SK-N-SH (cell line): ENCODE measurements around the gene TBL1X. TPM values are rescaled to one million over a fixed set of nuclear protein-coding genes. Genes with fewer than 3 reads are reported as not detected.
"Not testable (repeated sequence)": the region's sequence is repeated elsewhere in the genome, so short reads cannot be mapped to it uniquely, and the experiment has no call there.

ENCODE experiments used
- CTCF ChIA-PET: fragments of 300-600, 350-600 bp; formaldehyde crosslinking; extraction: SDS; loops from one replicate; lab custom pipeline; 2021; lab: Yijun Ruan, JAX
- POLR2A ChIA-PET: fragments of 350-600 bp; sonication (Branson Sonifier 250); formaldehyde crosslinking; extraction: SDS; loops from one replicate; lab custom pipeline; 2020; ENCODE audit warnings: antibody characterized with exemption, inconsistent platforms; lab: Yijun Ruan, JAX
- DNase-seq: peaks from one replicate; pipeline ENCODE4 v3.0.0; 2012
- H2AFZ ChIP-seq: fragments of 200-600 bp; sonication (generic); 2 replicates; pipeline ENCODE4 v1.8.1; 2016; ENCODE audit warnings: antibody characterized with exemption, mild to moderate bottlenecking, low read depth
- H3F3A ChIP-seq: fragments of 200-600 bp; sonication (generic); replicated peaks from 2 replicates; pipeline ENCODE3; 2016; ENCODE audit warnings: antibody characterized with exemption, mild to moderate bottlenecking; ENCODE audit not compliant: insufficient read depth
- H3K27ac ChIP-seq, 2 experiments: fragments of 200-500 bp in 1 of 2; fragments of 200-600 bp in 1 of 2; sonication (Bioruptor generic) in 1 of 2; sonication (generic), shearing (Covaris generic) in 1 of 2; 2 replicates each; pipeline versions ENCODE4 v1.5.1 to v1.6.1; 2014 to 2016; ENCODE audit warnings: low read depth in 2 of 2, inconsistent platforms in 1 of 2, low read length in 1 of 2, mild to moderate bottlenecking in 1 of 2, mixed read lengths in 1 of 2
- H3K27me3 ChIP-seq: fragments of 200-600 bp; sonication (generic), shearing (Covaris generic); 2 replicates; pipeline ENCODE4 v1.6.1; 2016; ENCODE audit warnings: mixed run types; ENCODE audit not compliant: insufficient read depth
- H3K36me3 ChIP-seq, 2 experiments: fragments of 200-500 bp in 1 of 2; fragments of 200-600 bp in 1 of 2; sonication (Bioruptor generic) in 1 of 2; sonication (generic) in 1 of 2; replicated peaks in 1 of 2; 2 replicates each; pipeline versions ENCODE3 to v1.5.1; 2014 to 2016; ENCODE audit warnings: low read length in 1 of 2, mild to moderate bottlenecking in 1 of 2; ENCODE audit not compliant: insufficient read depth in 2 of 2, control insufficient read depth in 1 of 2
- H3K4me1 ChIP-seq, 2 experiments: fragments of 200-500 bp in 1 of 2; fragments of 200-600 bp in 1 of 2; sonication (Bioruptor generic) in 1 of 2; sonication (generic), shearing (Covaris generic) in 1 of 2; 2 replicates each; pipeline versions ENCODE4 v1.5.1 to v1.6.1; 2014 to 2016; ENCODE audit warnings: low read depth in 1 of 2, low read length in 1 of 2, mixed run types in 1 of 2; ENCODE audit not compliant: insufficient read depth in 2 of 2, control insufficient read depth in 1 of 2
- H3K4me2 ChIP-seq: fragments of 200-600 bp; sonication (generic), shearing (Covaris generic); 2 replicates; pipeline ENCODE4 v1.6.1; 2017; ENCODE audit warnings: mixed run types
- H3K4me3 ChIP-seq, 2 experiments: fragments of 200-500 bp in 1 of 2; fragments of 200-600 bp in 1 of 2; sonication (Bioruptor generic) in 1 of 2; sonication (generic), shearing (Covaris generic) in 1 of 2; 2 replicates each; pipeline versions ENCODE4 v1.5.1 to v1.8.1; 2014 to 2016; ENCODE audit warnings: low read depth in 2 of 2, inconsistent platforms in 1 of 2, low read length in 1 of 2, mild to moderate bottlenecking in 1 of 2, mixed read lengths in 1 of 2, moderate library complexity in 1 of 2
- H3K79me2 ChIP-seq: fragments of 200-600 bp; sonication (generic); 2 replicates; pipeline ENCODE4 v1.8.1; 2017; ENCODE audit warnings: mild to moderate bottlenecking; ENCODE audit not compliant: insufficient read depth
- H3K9ac ChIP-seq: fragments of 200-600 bp; sonication (generic); 2 replicates; pipeline ENCODE4 v1.6.1; 2017; ENCODE audit warnings: mixed run types
- H3K9me2 ChIP-seq: fragments of 200-600 bp; sonication (generic); 2 replicates; pipeline ENCODE4 v1.6.1; 2017; ENCODE audit warnings: mixed run types
- H3K9me3 ChIP-seq: fragments of 200-600 bp; sonication (generic); 2 replicates; pipeline ENCODE4 v1.6.1; 2017; ENCODE audit warnings: mixed run types, mild to moderate bottlenecking, moderate library complexity
- H4K20me1 ChIP-seq: fragments of 200-600 bp; sonication (generic); 2 replicates; pipeline ENCODE4 v1.6.1; 2017; ENCODE audit warnings: mild to moderate bottlenecking, mixed run types; ENCODE audit not compliant: insufficient read depth
- CHD2 ChIP-seq: fragments of 150-350 bp; IDR thresholded peaks from 2 replicates; pipeline ENCODE4 v1.6.1; 2018; ENCODE audit warnings: low read length; ENCODE audit not compliant: partially characterized antibody
- ELF1 ChIP-seq: IDR thresholded peaks from 2 replicates; pipeline ENCODE4 v1.4.0; 2012
- EP300 ChIP-seq, 2 experiments: IDR thresholded peaks; 2 replicates each; pipeline versions ENCODE4 v1.4.0 to v1.6.1; 2012; ENCODE audit warnings: borderline replicate concordance in 1 of 2, low read depth in 1 of 2, low read length in 1 of 2
- GABPA ChIP-seq: IDR thresholded peaks from 2 replicates; pipeline ENCODE4 v1.4.0; 2012; ENCODE audit warnings: low read depth, mild to moderate bottlenecking
- NRF1 ChIP-seq: IDR thresholded peaks from 2 replicates; pipeline ENCODE4 v1.6.1; 2012; ENCODE audit warnings: low read depth, mild to moderate bottlenecking, low read length
- PBX3 ChIP-seq: IDR thresholded peaks from 2 replicates; pipeline ENCODE4; 2012
- POLR2AphosphoS5 ChIP-seq: IDR thresholded peaks from 2 replicates; pipeline ENCODE4 v1.6.1; 2012; ENCODE audit warnings: low read depth, low read length
- RAD21 ChIP-seq: IDR thresholded peaks from 2 replicates; pipeline ENCODE4 v1.6.1; 2012; ENCODE audit warnings: mild to moderate bottlenecking, low read length
- RCOR1 ChIP-seq: fragments of 150-350 bp; IDR thresholded peaks from 2 replicates; pipeline ENCODE4 v1.6.1; 2017; ENCODE audit warnings: antibody characterized with exemption, low read length
- REST ChIP-seq: IDR thresholded peaks from 2 replicates; pipeline ENCODE4 v1.6.1; 2012; ENCODE audit warnings: mild to moderate bottlenecking, low read depth, low read length, moderate library complexity
- RXRA ChIP-seq: IDR thresholded peaks from 2 replicates; pipeline ENCODE4 v1.4.0; 2012; ENCODE audit warnings: low read depth, mild to moderate bottlenecking, borderline replicate concordance
- SIN3A ChIP-seq: IDR thresholded peaks from 2 replicates; pipeline ENCODE4 v1.6.1; 2012; ENCODE audit warnings: low read depth, mild to moderate bottlenecking, low read length, moderate library complexity, borderline replicate concordance
- SMC3 ChIP-seq: IDR thresholded peaks from 2 replicates; pipeline ENCODE4 v1.6.1; 2012; ENCODE audit warnings: low read depth, low read length, improper control_type of control experiment
- TAF1 ChIP-seq: IDR thresholded peaks from 2 replicates; pipeline ENCODE4 v1.6.1; 2012; ENCODE audit warnings: low read depth, mild to moderate bottlenecking, low read length, moderate library complexity, borderline replicate concordance
- WGBS: methylation state at CpG from one replicate; pipeline ENCODE4 v1.1.6; 2017; ENCODE audit warnings: low lambda C conversion rate; 5-methylcytosine and 5-hydroxymethylcytosine counted together
- polyA plus RNA-seq, 3 experiments: library from polyadenylated mRNA; depleted of rRNA; stranded (reverse); fragments of >200 nt; gene quantifications; 2 replicates each; pipeline ENCODE4 v1.2.3, GENCODE V29; 2012
- TF ChIP-seq, protein P1 (sequence below): fragments of 200-600 bp; sonication (generic); IDR thresholded peaks from 2 replicates; pipeline ENCODE4 v1.6.1; 2017; ENCODE audit warnings: antibody characterized with exemption, mild to moderate bottlenecking, moderate library complexity

The TBL1X gene
- polyA plus RNA-seq, 1 of the 3 experiments (the other 2 are of a cell fraction), result 10.6 TPM

DNA sequence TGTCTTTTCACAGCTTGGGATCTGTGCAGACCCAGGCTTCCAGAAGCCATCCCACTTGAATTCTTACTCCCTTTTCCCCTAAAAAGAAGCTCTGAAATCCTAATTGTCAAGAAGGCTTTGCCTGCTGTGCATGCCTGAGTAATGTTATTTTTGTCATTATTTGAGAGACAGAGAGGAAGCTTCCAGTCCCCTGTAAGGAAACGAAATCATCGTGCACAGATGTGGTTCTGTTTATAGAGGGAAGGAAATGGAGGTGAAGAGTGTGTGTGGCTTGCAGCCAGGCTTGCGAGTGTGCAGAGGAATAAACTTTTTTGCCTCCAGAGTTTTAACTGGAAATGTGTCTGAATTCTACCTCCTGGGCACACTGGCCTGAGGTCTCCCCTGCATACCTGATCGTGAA is 70.2 kb downstream of the TBL1X start:
- Histone ChIP-seq H3K9me3 (no peaks in the 10 kb centered on the region), H3K4me1 (peaks cover 0 to 19% of the 10 kb centered on the region in 2 experiments; a peak in 2 of 4 replicates), H3K36me3 (no peaks in the 10 kb centered on the region), H3K9me2 (no peaks in the 10 kb centered on the region), H2AFZ (no peak overlapping the region), H3K4me3 (no peak overlapping the region), H3K27me3 (no peaks in the 10 kb centered on the region), H3K27ac (no peak overlapping the region)
- POLR2A ChIA-PET, result no interaction called here
- TF ChIP-seq NRF1 (no peak), RCOR1 (no peak), SMC3 (no peak), GABPA (no peak), PBX3 (no peak), RAD21 (no peak), ELF1 (no peak)
- TF ChIP-seq, protein P1, sequence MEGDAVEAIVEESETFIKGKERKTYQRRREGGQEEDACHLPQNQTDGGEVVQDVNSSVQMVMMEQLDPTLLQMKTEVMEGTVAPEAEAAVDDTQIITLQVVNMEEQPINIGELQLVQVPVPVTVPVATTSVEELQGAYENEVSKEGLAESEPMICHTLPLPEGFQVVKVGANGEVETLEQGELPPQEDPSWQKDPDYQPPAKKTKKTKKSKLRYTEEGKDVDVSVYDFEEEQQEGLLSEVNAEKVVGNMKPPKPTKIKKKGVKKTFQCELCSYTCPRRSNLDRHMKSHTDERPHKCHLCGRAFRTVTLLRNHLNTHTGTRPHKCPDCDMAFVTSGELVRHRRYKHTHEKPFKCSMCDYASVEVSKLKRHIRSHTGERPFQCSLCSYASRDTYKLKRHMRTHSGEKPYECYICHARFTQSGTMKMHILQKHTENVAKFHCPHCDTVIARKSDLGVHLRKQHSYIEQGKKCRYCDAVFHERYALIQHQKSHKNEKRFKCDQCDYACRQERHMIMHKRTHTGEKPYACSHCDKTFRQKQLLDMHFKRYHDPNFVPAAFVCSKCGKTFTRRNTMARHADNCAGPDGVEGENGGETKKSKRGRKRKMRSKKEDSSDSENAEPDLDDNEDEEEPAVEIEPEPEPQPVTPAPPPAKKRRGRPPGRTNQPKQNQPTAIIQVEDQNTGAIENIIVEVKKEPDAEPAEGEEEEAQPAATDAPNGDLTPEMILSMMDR, result no peak
- TF ChIP-seq, all 33 proteins: peak for 0
- Histone ChIP-seq H3K79me2 (peaks cover 16% of the 10 kb centered on the region; the same call in 1 of the 2 replicates), H4K20me1 (no peaks in the 10 kb centered on the region; the same call in 1 of the 2 replicates), H3K4me2 (no peak overlapping the region; the same call in 1 of the 2 replicates), H3K9ac (no peak overlapping the region), H3F3A (no peaks in the 10 kb centered on the region)
- 22% methylated on average over 4 of the region's 4 CpGs for WGBS
- DNase-seq, result no peak
- CTCF ChIA-PET, result interaction anchor here (1.2 kb wide), 1 partner anchor 43 kb away, joined by 3 read pairs; no protein-coding TSS in a partner anchor

DNA sequence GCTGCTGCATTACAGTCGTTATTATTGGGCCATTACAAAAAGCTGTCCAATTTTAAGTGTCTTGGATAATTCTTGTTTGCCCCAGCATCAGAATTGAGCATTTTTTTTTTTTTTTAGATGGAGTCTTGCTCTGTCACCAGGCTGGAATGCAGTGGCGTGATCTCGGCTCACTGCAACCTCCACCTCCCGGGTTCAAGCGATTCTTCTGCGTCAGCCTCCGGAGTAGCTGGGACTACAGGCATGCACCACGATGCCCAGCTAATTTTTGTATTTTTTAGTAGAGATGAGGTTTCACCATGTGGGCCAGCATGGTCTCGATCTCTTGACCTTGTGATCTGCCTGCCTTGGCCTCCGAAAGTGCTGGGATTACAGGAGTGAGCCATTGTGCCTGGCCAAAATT is 71.3 kb downstream of the TBL1X start:
- 55% methylated on average over 10 of the region's 10 CpGs for WGBS
- H3K4me3 ChIP-seq, H4K20me1 ChIP-seq, H2AFZ ChIP-seq, H3K27ac ChIP-seq, H3K27me3 ChIP-seq, H3K9me3 ChIP-seq, H3K36me3 ChIP-seq, H3K4me2 ChIP-seq, DNase-seq, H3F3A ChIP-seq, CTCF ChIA-PET, POLR2A ChIA-PET, H3K9ac ChIP-seq, H3K9me2 ChIP-seq: not testable (repeated sequence)
- peaks cover 0 to 20% of the 10 kb centered on the region in 2 experiments; a peak in 2 of 4 replicates for H3K4me1 ChIP-seq
- H3K79me2 ChIP-seq, result peaks cover 16% of the 10 kb centered on the region; the same call in 1 of the 2 replicates

DNA sequence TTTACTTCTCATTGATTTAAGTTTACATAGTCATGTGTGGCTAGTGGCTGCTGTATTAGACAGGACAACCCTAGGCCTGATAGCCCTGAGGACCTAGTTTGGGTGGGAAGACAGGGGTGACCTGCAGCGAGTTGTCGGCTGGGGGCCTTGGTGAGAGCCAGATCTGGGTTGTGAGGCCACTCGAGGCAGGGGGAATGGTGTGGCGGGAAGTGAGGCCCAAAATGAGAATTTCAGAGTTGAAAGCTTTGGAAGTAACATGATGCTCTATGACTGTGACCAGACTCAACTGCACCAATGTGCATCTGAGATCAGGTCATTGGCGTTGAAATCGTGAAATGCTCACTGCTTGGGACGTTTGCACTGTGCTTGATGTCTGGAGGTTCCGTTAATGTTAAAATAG is 72.9 kb downstream of the TBL1X start:
- H3K79me2 ChIP-seq, result peaks cover 8% of the 10 kb centered on the region; the same call in 1 of the 2 replicates
- CTCF ChIA-PET, result no interaction called here
- POLR2A ChIA-PET, result no interaction called here

More for the DNA sequence above, 72.9 kb downstream of the TBL1X start:
- Histone ChIP-seq H4K20me1 (no peaks in the 10 kb centered on the region; the same call in 1 of the 2 replicates), H3K36me3 (no peaks in the 10 kb centered on the region), H3K9me3 (no peaks in the 10 kb centered on the region), H2AFZ (no peak overlapping the region), H3K27ac (no peak overlapping the region), H3K9me2 (no peaks in the 10 kb centered on the region), H3F3A (no peaks in the 10 kb centered on the region), H3K27me3 (no peaks in the 10 kb centered on the region), H3K4me1 (peaks cover 0 to 33% of the 10 kb centered on the region in 2 experiments; a peak in 2 of 4 replicates), H3K9ac (no peak overlapping the region), H3K4me2 (no peak overlapping the region), H3K4me3 (no peak overlapping the region)
- WGBS, result 56% methylated on average over 8 of the region's 8 CpGs
- no peak for TF ChIP-seq EP300 (IDR thresholded peaks at IDR 0.05; ENCODE audit: borderline replicate concordance in 1 of 2, low read depth in 1 of 2, low read length in 1 of 2)
- no peak for TF ChIP-seq NRF1
- TF ChIP-seq SIN3A, result no peak
- TF ChIP-seq POLR2AphosphoS5, result no peak
- TF ChIP-seq REST, result no peak
- TF ChIP-seq RXRA, result no peak
- TF ChIP-seq TAF1, result no peak
- no peak for TF ChIP-seq RAD21
- no peak for TF ChIP-seq CHD2
- DNase-seq, result no peak
